ENCODE measurements around the gene CENPM. TPM values are rescaled to one million over a fixed set of nuclear protein-coding genes. Genes with fewer than 3 reads are reported as not detected.

CENPM gene
- total RNA-seq, 1 experiment from 2014 or later: 69.3 TPM

- TF ChIP-seq, protein P1, sequence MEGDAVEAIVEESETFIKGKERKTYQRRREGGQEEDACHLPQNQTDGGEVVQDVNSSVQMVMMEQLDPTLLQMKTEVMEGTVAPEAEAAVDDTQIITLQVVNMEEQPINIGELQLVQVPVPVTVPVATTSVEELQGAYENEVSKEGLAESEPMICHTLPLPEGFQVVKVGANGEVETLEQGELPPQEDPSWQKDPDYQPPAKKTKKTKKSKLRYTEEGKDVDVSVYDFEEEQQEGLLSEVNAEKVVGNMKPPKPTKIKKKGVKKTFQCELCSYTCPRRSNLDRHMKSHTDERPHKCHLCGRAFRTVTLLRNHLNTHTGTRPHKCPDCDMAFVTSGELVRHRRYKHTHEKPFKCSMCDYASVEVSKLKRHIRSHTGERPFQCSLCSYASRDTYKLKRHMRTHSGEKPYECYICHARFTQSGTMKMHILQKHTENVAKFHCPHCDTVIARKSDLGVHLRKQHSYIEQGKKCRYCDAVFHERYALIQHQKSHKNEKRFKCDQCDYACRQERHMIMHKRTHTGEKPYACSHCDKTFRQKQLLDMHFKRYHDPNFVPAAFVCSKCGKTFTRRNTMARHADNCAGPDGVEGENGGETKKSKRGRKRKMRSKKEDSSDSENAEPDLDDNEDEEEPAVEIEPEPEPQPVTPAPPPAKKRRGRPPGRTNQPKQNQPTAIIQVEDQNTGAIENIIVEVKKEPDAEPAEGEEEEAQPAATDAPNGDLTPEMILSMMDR (IDR thresholded peaks at IDR 0.05; ENCODE audit: unreplicated experiment): no peak
- intact Hi-C loops (cut with micrococcal nuclease; ENCODE audit: unreplicated experiment): loop anchor here (5.0 kb wide), 2 partner anchors 103 to 468 kb away; partner anchors contain the start of genes NAGA and PHETA2
- H3K27ac Mint-ChIP-seq (ENCODE audit: unreplicated experiment): no peak within 1 kb of the TSS
- H3K9me3 Mint-ChIP-seq (ENCODE audit: low read depth, unreplicated experiment): no peaks in the 10 kb centered on the region
- CTCF ChIA-PET: interaction anchor here (0.5 kb wide), 1 partner anchor 467 kb away, joined by 3 read pairs; no protein-coding TSS in a partner anchor
- H3K27me3 Mint-ChIP-seq (ENCODE audit: unreplicated experiment): peaks cover 43% of the 10 kb centered on the region
- H3K4me3 Mint-ChIP-seq (ENCODE audit: low read depth, unreplicated experiment): no peak within 1 kb of the TSS
- H3K36me3 Mint-ChIP-seq (ENCODE audit: insufficient read depth, unreplicated experiment): no peaks in the 10 kb centered on the region
- DNase-seq: no peak
- H3K4me1 Mint-ChIP-seq (ENCODE audit: low read depth, unreplicated experiment): peaks cover under 1% of the 10 kb centered on the region
- no TSS peak for BruUV-seq (replicated peaks)
Observed at GRCh38 chr22:41969110-41969646, 22.2 kb upstream of the CENPM start, which contains the start of gene SEPTIN3. TSS of gene SEPTIN3 (plus strand) at chr22:41969443. CDS start at chr22:41971493, 2,050 bp downstream.

DNA sequence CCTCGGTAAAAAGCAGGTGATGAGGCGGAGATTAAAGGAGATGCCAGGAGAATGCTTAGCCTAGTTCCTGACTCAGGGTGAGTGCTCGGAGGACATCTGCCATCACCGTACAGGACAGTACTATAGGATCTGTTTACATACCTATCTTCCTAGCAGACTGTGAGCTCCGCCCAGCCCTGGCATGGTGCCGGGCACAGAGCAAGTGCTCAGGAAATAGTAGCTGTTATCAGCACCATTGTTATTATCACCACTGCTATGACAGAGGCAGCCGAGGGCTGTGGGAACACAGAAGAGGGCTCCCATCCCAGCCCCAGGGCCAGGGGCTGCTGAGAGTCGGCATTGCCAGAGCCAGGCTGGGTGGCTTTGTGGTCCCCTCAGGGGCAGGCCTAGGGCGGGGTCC is 21.6 kb upstream of the CENPM start:
- H3K27ac Mint-ChIP-seq (ENCODE audit: unreplicated experiment): no peak overlapping the region
- H3K9me3 Mint-ChIP-seq (ENCODE audit: low read depth, unreplicated experiment): no peaks in the 10 kb centered on the region
- BruUV-seq (replicated peaks): no TSS peak
- H3K36me3 Mint-ChIP-seq (ENCODE audit: insufficient read depth, unreplicated experiment): no peaks in the 10 kb centered on the region
- CTCF ChIA-PET: no interaction called here
- H3K4me1 Mint-ChIP-seq (ENCODE audit: low read depth, unreplicated experiment): peaks cover 6% of the 10 kb centered on the region
- intact Hi-C loops (cut with micrococcal nuclease; ENCODE audit: unreplicated experiment): loop anchor here (5.0 kb wide), 2 partner anchors 104 to 469 kb away; partner anchors contain the start of genes NAGA and PHETA2
- H3K27me3 Mint-ChIP-seq (ENCODE audit: unreplicated experiment): peaks cover 43% of the 10 kb centered on the region
- no peak for DNase-seq
- no peak overlapping the region for H3K4me3 Mint-ChIP-seq (ENCODE audit: low read depth, unreplicated experiment)
- TF ChIP-seq, protein P1 (IDR thresholded peaks at IDR 0.05; ENCODE audit: unreplicated experiment): no peak

DNA sequence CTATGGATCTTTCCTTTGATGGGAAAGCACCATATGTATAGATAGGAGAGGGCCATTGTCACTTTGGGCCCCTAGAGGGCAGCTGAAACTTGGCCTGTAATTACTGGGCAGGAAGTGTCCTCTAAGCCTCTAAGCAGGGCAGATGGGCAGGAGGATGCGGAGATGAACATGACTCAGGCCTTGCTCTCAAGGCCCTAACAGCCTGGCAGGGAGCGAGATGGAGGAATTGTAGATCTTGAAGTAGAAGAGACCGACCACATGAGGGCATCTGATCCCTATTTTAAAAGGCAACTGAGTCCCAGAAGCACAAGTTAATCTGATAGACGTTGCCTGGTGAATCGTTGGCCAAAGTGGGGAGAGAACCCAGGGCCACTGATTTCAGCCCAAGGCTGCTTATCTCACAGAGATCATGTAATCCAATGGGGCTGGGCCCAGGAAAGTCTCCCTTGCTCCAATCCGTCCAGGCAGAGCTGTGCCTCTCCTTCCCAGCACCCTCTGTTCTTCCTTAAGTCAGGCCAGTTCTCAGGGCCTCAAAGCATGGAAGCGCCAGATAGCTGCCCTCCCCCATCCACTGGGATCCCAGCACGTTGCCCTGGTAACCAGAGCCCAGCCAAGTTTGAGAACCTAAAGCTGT is 19.8 kb upstream of the CENPM start:
- Mint-ChIP-seq H3K27ac (ENCODE audit: unreplicated experiment) (no peak overlapping the region), H3K36me3 (ENCODE audit: insufficient read depth, unreplicated experiment) (no peaks in the 10 kb centered on the region), H3K4me3 (ENCODE audit: low read depth, unreplicated experiment) (no peak overlapping the region), H3K4me1 (ENCODE audit: low read depth, unreplicated experiment) (peaks cover 7% of the 10 kb centered on the region), H3K9me3 (ENCODE audit: low read depth, unreplicated experiment) (no peaks in the 10 kb centered on the region), H3K27me3 (ENCODE audit: unreplicated experiment) (peaks cover 26% of the 10 kb centered on the region)
- TF ChIP-seq, protein P1 (IDR thresholded peaks at IDR 0.05; ENCODE audit: unreplicated experiment): no peak
- no TSS peak for BruUV-seq (replicated peaks)
- intact Hi-C loops (cut with micrococcal nuclease; ENCODE audit: unreplicated experiment): loop anchor here (5.0 kb wide), 2 partner anchors 106 to 471 kb away; partner anchors contain the start of genes NAGA and PHETA2
- CTCF ChIA-PET: interaction anchor here (0.7 kb wide), 1 partner anchor 188 kb away, joined by 3 read pairs; no protein-coding TSS in a partner anchor
- DNase-seq: peak; percentile 45

GRCh38 chr22:41966225-41966606 is 19.3 kb upstream of the CENPM start:
- DNase-seq: no peak
- BruUV-seq (replicated peaks): no TSS peak
- H3K27me3 Mint-ChIP-seq (ENCODE audit: unreplicated experiment): peaks cover 21% of the 10 kb centered on the region
- CTCF ChIA-PET: interaction anchor here (0.7 kb wide), 1 partner anchor 269 kb away, joined by 5 read pairs; no protein-coding TSS in a partner anchor
- intact Hi-C loops (cut with micrococcal nuclease; ENCODE audit: unreplicated experiment): loop anchor here (5.0 kb wide), 2 partner anchors 106 to 471 kb away; partner anchors contain the start of genes NAGA and PHETA2
- H3K9me3 Mint-ChIP-seq (ENCODE audit: low read depth, unreplicated experiment): no peaks in the 10 kb centered on the region
- no peak overlapping the region for H3K27ac Mint-ChIP-seq (ENCODE audit: unreplicated experiment)
- TF ChIP-seq, protein P1 (IDR thresholded peaks at IDR 0.05; ENCODE audit: unreplicated experiment): no peak
- H3K4me3 Mint-ChIP-seq (ENCODE audit: low read depth, unreplicated experiment): no peak overlapping the region
- no peaks in the 10 kb centered on the region for H3K36me3 Mint-ChIP-seq (ENCODE audit: insufficient read depth, unreplicated experiment)
- peaks cover 7% of the 10 kb centered on the region for H3K4me1 Mint-ChIP-seq (ENCODE audit: low read depth, unreplicated experiment)

Data from Calu3 (cell line).